GM19372 (cell line): ENCODE measurements around the gene EMD.
"Not testable (repeated sequence)": the region's sequence is repeated elsewhere in the genome, so short reads cannot be mapped to it uniquely, and the experiment has no call there.

Source experiments
- ATAC-seq: cut with Tn5 transposase; IDR thresholded peaks from one replicate; pipeline ENCODE4 v1.9.1; 2021; ENCODE audit warnings: mild to moderate bottlenecking, low read depth, moderate library complexity; ENCODE audit not compliant: unreplicated experiment

The EMD gene

GRCh38 chrX:154388649-154389048 is 9.6 kb downstream of the EMD start:
- ATAC-seq, result not testable (repeated sequence)

- peak; percentile 68 for ATAC-seq
Measured at GRCh38 chrX:154389812-154390747, 11.0 kb downstream of the EMD start.

GRCh38 chrX:154396363-154396762 is 17.3 kb downstream of the EMD start:
- not testable (repeated sequence) for ATAC-seq

- peak; percentile 51 for ATAC-seq
Measured at GRCh38 chrX:154396973-154397887, 18.1 kb downstream of the EMD start.

- ATAC-seq, result peak; percentile 70
Measured at GRCh38 chrX:154397888-154398667, 19.0 kb downstream of the EMD start, which contains the start of gene RPL10. Gene RPL10 (plus strand): TSS chrX:154398377. CDS start chrX:154398520, 143 bp downstream.

GRCh38 chrX:154398668-154399526 is 19.8 kb downstream of the EMD start:
- peak; percentile 20 for ATAC-seq

GRCh38 chrX:154399527-154400368 is 20.7 kb downstream of the EMD start:
- no peak for ATAC-seq

- ATAC-seq, result not testable (repeated sequence)
Measured at GRCh38 chrX:154400369-154400817, 21.3 kb downstream of the EMD start.

- no peak for ATAC-seq
Measured at GRCh38 chrX:154401045-154401799, 22.1 kb downstream of the EMD start.

- ATAC-seq, result no peak
Measured at GRCh38 chrX:154401918-154402621, 23.0 kb downstream of the EMD start.

- ATAC-seq, result no peak
Measured at GRCh38 chrX:154402622-154403127, 23.6 kb downstream of the EMD start.

GRCh38 chrX:154403192-154403591 is 24.1 kb downstream of the EMD start:
- ATAC-seq, result no peak

GRCh38 chrX:154403858-154404257 is 24.8 kb downstream of the EMD start:
- ATAC-seq, result no peak

GRCh38 chrX:154404625-154405192 is 25.6 kb downstream of the EMD start:
- ATAC-seq, result no peak

GRCh38 chrX:154408659-154409221 is 29.6 kb downstream of the EMD start:
- ATAC-seq, result peak; percentile 11

GRCh38 chrX:154409222-154409871 is 30.3 kb downstream of the EMD start, which contains the start of gene DNASE1L1:
Gene DNASE1L1 (minus strand): TSS chrX:154409254. CDS start chrX:154405568, 3,686 bp downstream.
- ATAC-seq, result peak; percentile 47
